OCI-LY3 (cell line): ENCODE results near the gene PADI2.

Experiments
- H2AFZ ChIP-seq: fragments of 200-600, 300-600 bp; shearing (Covaris generic); 2 replicates; pipeline ENCODE4 v1.6.0; 2014; ENCODE audit warnings: antibody characterized with exemption, low read depth, low read length
- H3K27ac ChIP-seq: fragments of 200-600, 300-600 bp; sonication (generic); 2 replicates; pipeline ENCODE4 v1.5.1; 2014; ENCODE audit warnings: mild to moderate bottlenecking, low read length, moderate library complexity, mixed read lengths
- H3K27me3 ChIP-seq: fragments of 200-600, 300-600 bp; sonication (generic); 2 replicates; pipeline ENCODE4 v1.6.1; 2014; ENCODE audit warnings: low read depth, low read length, mixed read lengths
- H3K36me3 ChIP-seq: fragments of 200-600, 300-600 bp; sonication (generic); replicated peaks from 2 replicates; pipeline ENCODE3; 2014; ENCODE audit warnings: low read depth, low read length, mixed read lengths
- H3K4me1 ChIP-seq: fragments of 300-600, 200-600 bp; sonication (generic); 2 replicates; pipeline ENCODE4 v1.6.1; 2014; ENCODE audit warnings: low read length, mixed read lengths
- H3K4me2 ChIP-seq: fragments of 200-600, 300-600 bp; sonication (generic); 2 replicates; pipeline ENCODE4 v1.6.1; 2014; ENCODE audit warnings: low read length, mixed read lengths
- H3K4me3 ChIP-seq: fragments of 300-600, 200-600 bp; sonication (generic); 2 replicates; pipeline ENCODE4 v1.5.1; 2014; ENCODE audit warnings: antibody characterized with exemption, mild to moderate bottlenecking, low read length, moderate library complexity
- H3K79me2 ChIP-seq: fragments of 300-600, 200-600 bp; shearing (Covaris generic); 2 replicates; pipeline ENCODE4 v1.6.1; 2014; ENCODE audit warnings: mild to moderate bottlenecking, low read length, mixed read lengths
- H3K9ac ChIP-seq: fragments of 300-600, 200-600 bp; shearing (Covaris generic); 2 replicates; pipeline ENCODE4 v1.6.0; 2014; ENCODE audit warnings: mild to moderate bottlenecking, low read length, moderate library complexity
- H3K9me3 ChIP-seq: fragments of 200-600, 300-600 bp; shearing (Covaris generic); 2 replicates; pipeline ENCODE4 v1.6.1; 2014; ENCODE audit warnings: low read length, mixed read lengths; ENCODE audit not compliant: insufficient read depth
- H4K20me1 ChIP-seq: fragments of 200-600, 300-600 bp; sonication (generic); 2 replicates; pipeline ENCODE4 v1.6.1; 2016; ENCODE audit warnings: low read length, mixed read lengths; ENCODE audit not compliant: insufficient read depth
- EZH2phosphoT487 ChIP-seq: fragments of 200-600 bp; shearing (Covaris generic); IDR thresholded peaks from 2 replicates; pipeline ENCODE4 v1.6.1; 2018; ENCODE audit warnings: antibody characterized with exemption, mixed run types, low read depth
- TF ChIP-seq, protein P1 (sequence below): fragments of 200-600, 300-600 bp; sonication (generic); IDR thresholded peaks from 2 replicates; pipeline ENCODE4 v1.5.1; 2014; ENCODE audit warnings: antibody characterized with exemption, low read length, low read depth

PADI2 gene

DNA sequence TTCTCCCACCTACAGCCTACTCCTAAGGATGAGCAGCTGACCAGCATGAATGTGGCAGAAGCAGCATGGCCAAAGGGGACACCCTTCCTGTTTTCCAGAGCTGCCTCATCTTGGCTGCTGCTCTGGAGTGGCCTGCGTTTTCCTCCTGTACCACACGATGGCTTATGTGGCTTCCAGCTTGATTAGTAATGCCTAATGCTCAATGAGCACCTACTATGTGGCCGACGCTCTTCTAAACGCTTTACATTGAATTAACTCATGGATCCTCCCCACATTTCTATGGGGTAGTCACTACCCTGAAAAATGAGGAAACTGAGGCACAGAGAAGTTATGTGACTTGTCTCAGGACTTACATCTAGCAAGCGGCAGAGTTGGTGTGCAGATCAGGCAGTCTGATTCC is 47.5 kb downstream of the PADI2 start:
- Histone ChIP-seq H3K36me3 (no peaks in the 10 kb centered on the region), H3K4me1 (peaks cover 12% of the 10 kb centered on the region), H3K9me3 (no peaks in the 10 kb centered on the region), H2AFZ (no peak overlapping the region), H3K27me3 (no peaks in the 10 kb centered on the region), H3K4me3 (no peak overlapping the region), H3K79me2 (no peaks in the 10 kb centered on the region), H4K20me1 (no peaks in the 10 kb centered on the region), H3K4me2 (no peak overlapping the region), H3K9ac (no peak overlapping the region), H3K27ac (no peak overlapping the region)
- TF ChIP-seq, protein P1, sequence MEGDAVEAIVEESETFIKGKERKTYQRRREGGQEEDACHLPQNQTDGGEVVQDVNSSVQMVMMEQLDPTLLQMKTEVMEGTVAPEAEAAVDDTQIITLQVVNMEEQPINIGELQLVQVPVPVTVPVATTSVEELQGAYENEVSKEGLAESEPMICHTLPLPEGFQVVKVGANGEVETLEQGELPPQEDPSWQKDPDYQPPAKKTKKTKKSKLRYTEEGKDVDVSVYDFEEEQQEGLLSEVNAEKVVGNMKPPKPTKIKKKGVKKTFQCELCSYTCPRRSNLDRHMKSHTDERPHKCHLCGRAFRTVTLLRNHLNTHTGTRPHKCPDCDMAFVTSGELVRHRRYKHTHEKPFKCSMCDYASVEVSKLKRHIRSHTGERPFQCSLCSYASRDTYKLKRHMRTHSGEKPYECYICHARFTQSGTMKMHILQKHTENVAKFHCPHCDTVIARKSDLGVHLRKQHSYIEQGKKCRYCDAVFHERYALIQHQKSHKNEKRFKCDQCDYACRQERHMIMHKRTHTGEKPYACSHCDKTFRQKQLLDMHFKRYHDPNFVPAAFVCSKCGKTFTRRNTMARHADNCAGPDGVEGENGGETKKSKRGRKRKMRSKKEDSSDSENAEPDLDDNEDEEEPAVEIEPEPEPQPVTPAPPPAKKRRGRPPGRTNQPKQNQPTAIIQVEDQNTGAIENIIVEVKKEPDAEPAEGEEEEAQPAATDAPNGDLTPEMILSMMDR, result no peak
- no peak for TF ChIP-seq EZH2phosphoT487

DNA sequence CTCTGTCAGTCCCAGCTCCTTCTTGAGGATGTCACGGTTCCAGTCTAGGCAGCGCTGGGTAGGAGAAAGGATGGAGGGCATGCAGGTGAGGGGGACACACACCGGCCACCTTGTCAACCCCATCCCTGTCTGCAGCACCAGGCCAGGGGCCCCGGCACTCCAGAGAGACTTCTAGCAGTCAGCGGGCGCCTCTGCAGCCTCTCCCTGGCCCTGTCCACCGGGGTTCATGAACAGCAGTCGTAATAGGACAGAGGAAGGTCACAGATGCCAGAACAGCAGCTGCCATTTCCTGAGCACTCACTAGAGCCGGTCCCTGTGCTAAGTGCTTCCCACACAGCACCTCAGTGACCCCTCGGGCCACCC is 49.1 kb downstream of the PADI2 start:
- TF ChIP-seq, protein P1, result no peak
- TF ChIP-seq EZH2phosphoT487, result no peak
- Histone ChIP-seq H3K9ac (no peak overlapping the region), H2AFZ (no peak overlapping the region), H3K4me1 (peaks cover 6% of the 10 kb centered on the region), H3K27me3 (no peaks in the 10 kb centered on the region), H3K27ac (no peak overlapping the region), H3K36me3 (no peaks in the 10 kb centered on the region), H3K4me2 (no peak overlapping the region), H3K9me3 (no peaks in the 10 kb centered on the region), H3K4me3 (no peak overlapping the region), H4K20me1 (no peaks in the 10 kb centered on the region), H3K79me2 (no peaks in the 10 kb centered on the region)

DNA sequence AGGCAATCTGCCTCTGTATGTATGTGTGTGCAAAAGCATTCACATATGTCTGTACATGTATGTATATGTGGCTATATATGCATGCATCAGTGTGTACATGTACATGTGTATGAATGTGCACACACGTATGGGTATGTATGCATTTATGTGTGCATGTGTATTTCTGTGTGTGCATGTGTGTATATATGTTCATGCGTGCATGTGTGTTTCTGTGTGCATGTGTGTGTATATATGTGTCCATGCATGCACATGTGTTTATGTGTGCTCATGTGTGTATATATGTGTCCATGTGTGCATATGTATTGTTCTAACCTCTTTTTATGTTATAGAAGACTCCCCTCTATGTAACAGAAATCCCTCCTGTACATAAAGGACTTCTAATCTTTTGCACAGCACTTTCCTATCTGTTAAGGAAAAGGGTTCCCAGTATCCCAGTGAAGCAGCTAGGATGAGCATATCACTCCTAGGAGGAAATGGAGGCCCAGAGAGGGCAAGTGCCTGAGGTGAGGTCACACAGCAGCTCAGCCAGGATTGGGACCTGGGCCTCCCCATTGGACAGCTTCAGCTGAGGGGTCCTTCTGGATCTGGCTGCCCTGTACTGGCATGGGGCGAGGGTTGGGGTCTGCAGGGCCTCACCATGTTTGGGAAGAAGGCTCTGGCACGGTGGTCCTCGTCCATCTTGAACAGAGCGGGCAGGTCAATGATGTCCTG is 49.6 kb downstream of the PADI2 start:
- TF ChIP-seq, protein P1, result no peak
- no peak for TF ChIP-seq EZH2phosphoT487

DNA sequence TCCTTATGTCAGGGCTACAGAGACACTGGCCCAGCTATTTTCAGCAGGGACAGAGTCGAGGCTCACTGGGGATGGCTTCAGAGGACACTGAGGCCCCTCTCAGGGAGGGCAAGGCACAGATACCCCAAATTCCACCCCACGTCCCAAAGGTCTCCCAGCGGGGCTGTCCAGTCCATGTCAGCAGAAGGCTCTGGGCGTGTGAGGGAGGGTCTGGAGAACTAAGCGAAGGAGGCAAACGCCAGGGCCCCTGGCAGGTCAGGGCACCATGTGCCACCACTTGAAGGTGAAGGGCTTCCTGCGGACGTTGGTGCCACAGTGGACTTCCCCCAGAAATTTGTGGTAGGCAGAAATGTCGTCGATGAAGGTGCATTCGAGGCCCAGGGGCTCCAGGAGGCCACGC is 50.5 kb downstream of the PADI2 start:
- Histone ChIP-seq H3K27me3 (no peaks in the 10 kb centered on the region), H3K27ac (no peak overlapping the region), H3K9me3 (no peaks in the 10 kb centered on the region), H3K4me2 (no peak overlapping the region), H3K9ac (no peak overlapping the region), H3K79me2 (no peaks in the 10 kb centered on the region), H3K36me3 (no peaks in the 10 kb centered on the region), H2AFZ (no peak overlapping the region), H3K4me3 (no peak overlapping the region), H4K20me1 (no peaks in the 10 kb centered on the region), H3K4me1 (no peaks in the 10 kb centered on the region)
- TF ChIP-seq EZH2phosphoT487, result no peak
- TF ChIP-seq, protein P1, result no peak

More for the DNA sequence above, 49.6 kb downstream of the PADI2 start:
- Histone ChIP-seq H3K27me3 (no peaks in the 10 kb centered on the region), H4K20me1 (no peaks in the 10 kb centered on the region), H3K4me1 (peaks cover under 1% of the 10 kb centered on the region; the same call in 1 of the 2 replicates), H3K4me3 (no peak overlapping the region), H3K9ac (no peak overlapping the region), H3K9me3 (no peaks in the 10 kb centered on the region), H3K79me2 (no peaks in the 10 kb centered on the region), H3K36me3 (no peaks in the 10 kb centered on the region), H3K4me2 (no peak overlapping the region), H2AFZ (no peak overlapping the region), H3K27ac (no peak overlapping the region)
